ENCODE data around the gene MDFIC.

DNA sequence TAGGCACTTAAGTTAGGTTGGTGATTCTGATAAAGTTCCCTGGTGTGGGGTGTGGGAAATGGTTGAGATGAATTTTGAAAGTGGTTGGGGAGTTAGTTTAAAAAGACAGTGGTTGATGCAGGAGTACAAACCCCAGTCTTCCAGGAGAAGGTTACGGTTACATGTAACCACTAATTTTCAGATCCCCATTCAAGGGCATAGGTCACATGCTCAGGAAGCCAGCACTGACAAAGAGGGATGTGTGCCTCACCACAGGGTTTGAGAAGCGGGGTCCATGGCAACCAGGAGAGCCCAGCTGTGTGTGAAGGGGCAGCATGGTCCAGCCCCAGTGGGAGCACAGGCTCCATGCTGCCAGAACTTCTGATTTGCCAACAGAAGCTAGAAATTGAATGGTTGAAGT is 144.2 kb downstream of the MDFIC start:
- no peak for TF ChIP-seq YY1 (IDR thresholded peaks at IDR 0.05; ENCODE audit: insufficient read depth, insufficient read length)
- TF ChIP-seq ZNF274 (IDR thresholded peaks at IDR 0.05; ENCODE audit: low read depth, low read length): no peak
- no peak for TF ChIP-seq SUZ12 (IDR thresholded peaks at IDR 0.05; ENCODE audit: extremely low read depth, insufficient read depth, insufficient read length)
